GM21447 (cell line): ENCODE results near the gene RPS10.
"Not testable (repeated sequence)": the region's sequence is repeated elsewhere in the genome, so short reads cannot be mapped to it uniquely, and the experiment has no call there.

Experiments used
- ATAC-seq: cut with Tn5 transposase; IDR thresholded peaks from one replicate; pipeline ENCODE4 v1.9.1; 2021; ENCODE audit not compliant: unreplicated experiment

The RPS10 gene

DNA sequence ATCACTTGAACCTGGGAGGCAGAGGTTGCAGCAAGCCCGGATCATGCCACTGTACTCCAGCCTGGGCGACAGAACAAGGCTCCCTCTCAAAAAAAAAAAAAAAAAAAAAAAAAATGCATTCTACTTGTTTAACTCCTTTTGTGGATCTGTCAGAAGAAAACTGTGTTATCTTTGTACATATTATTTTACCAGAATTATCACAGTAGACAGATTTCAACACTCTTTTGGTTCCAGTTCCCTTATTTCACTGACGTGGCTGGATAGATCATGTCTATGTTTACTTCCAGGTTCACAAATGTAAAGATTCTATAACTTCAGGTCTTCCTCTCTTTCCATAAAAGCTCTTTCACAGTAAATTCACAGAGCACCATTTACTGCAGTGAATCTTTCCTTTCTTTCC lies 51.8 kb downstream of the RPS10 start:
- no peak for ATAC-seq

DNA sequence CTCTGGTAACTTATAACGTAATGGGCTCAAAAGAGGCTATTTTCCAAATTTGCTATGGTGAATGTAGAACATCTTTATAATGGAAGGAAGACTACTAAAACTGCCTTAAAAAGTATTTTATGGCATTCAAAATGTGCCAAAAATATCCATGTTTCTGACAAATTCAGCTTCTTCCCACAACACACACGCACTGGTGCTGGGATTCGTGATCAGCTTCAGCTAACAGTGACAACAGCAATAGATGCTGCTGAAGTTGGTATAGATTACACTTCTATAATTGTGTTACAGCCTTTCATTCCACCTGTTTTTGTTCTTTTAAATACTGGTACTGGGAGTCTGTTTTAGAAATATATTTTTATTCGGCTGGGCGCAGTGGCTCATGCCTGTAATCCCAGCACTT lies 52.4 kb downstream of the RPS10 start:
- no peak for ATAC-seq

GRCh38 chr6:34371865-34372264 lies 54.0 kb downstream of the RPS10 start:
- not testable (repeated sequence) for ATAC-seq

DNA sequence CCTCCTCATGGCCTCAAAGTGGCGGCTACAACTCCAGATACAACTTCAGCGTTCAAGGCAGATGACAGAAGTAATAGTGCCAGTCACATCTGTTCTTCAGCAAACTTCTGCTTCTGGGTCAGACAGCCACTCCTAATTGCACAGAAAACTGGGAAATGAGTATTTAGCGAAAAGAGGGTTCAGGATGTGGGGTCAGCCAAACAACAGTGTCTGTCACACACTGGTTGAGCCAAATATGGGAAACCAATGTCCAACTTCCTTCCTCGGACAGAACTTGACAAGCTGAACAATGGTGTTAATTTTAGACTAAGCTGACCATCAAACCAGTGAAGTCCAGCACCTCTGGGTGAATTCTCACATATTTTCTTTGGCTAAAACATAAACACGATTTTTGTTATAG lies 55.5 kb downstream of the RPS10 start:
- no peak for ATAC-seq

- ATAC-seq: no peak
These were observed 56.5 kb downstream of the RPS10 start for GRCh38 chr6:34369385-34369784.
